ENCODE results near the gene SLC27A3. TPM values are rescaled to one million over a fixed set of nuclear protein-coding genes. Genes with fewer than 3 reads are reported as not detected.
A peak's percentile ranks its signal among the peaks of the same experiment; 100 is the strongest.

SLC27A3 gene
- total RNA-seq, 2 experiments from 2014 or later = 2.7 to 4.3 TPM

DNA sequence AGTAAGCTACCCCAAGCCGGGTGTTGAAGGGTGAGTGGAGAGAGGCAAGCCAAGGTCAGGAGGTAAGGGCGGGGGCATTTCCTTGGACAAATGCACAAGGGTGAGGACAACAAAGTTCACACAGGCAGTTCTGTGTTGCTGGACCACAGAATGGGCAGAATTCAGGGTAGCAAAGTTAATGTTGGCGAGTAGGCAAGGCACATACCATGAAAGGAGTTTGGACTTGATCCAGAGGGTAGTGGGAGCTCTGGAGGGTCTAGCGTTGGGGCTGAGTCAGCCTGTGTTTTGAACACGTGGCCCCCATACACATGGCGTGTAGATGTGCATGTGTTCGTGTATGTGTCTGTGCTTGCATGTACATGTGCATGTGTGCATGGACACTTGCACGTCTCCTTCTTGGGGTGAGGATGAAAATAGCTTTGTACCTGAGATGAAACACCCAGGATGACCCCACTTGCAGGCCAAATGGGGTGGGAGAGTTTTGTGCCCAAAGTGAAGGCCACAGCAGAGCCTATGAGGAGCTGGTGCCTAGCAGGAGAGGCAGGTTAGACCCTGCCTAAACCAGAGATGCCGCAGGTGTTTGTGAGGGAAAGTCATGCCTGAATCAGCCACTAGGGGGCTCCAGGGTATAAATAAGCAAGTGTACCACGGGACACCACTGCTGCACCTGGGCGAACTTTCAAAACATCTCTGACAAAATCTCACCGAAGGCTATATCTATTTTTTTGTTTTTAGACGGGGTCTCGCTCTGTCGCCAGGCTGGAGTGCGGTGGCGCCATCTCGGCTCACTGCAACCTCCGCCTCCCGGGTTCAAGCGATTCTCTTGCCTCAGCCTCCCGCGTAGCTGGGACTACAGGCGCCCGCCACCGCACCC, 21.8 kb downstream of the SLC27A3 start:
- Mint-ChIP-seq H3K9me3 (no peaks in the 10 kb centered on the region), H3K4me3 (no peak overlapping the region), H3K27ac (no peak overlapping the region), H3K4me1 (ENCODE audit: low read depth) (peaks cover 2% of the 10 kb centered on the region), H3K36me3 (ENCODE audit: low read depth) (no peaks in the 10 kb centered on the region), H3K27me3 (ENCODE audit: low read depth) (no peaks in the 10 kb centered on the region)
- peak; percentile 95 for DNase-seq
- CTCF ChIA-PET = interaction anchor here (0.5 to 3.6 kb wide), 19 partner anchors 13 to 538 kb away, joined by 3 to 58 read pairs (median 4); partner anchors contain the start of genes DENND4B, RAB13, RPS27 and SLC27A3
- intact Hi-C loops (cut with micrococcal nuclease) = loop anchor here (1.0 to 5.0 kb wide), 6 partner anchors 120 to 476 kb away; partner anchors contain the start of genes CREB3L4, HAX1, NPR1 and RAB13

- peak; percentile 4 for DNase-seq
- Mint-ChIP-seq H3K4me1 (ENCODE audit: low read depth) (peaks cover 2% of the 10 kb centered on the region), H3K27ac (no peak overlapping the region), H3K4me3 (no peak overlapping the region), H3K36me3 (ENCODE audit: low read depth) (no peaks in the 10 kb centered on the region), H3K27me3 (ENCODE audit: low read depth) (no peaks in the 10 kb centered on the region), H3K9me3 (no peaks in the 10 kb centered on the region)
- CTCF ChIA-PET = interaction anchor here (0.6 to 3.6 kb wide), 7 partner anchors 8 to 288 kb away, joined by 3 to 58 read pairs (median 3); partner anchors contain the start of gene RAB13
- intact Hi-C loops (cut with micrococcal nuclease) = loop anchor here (5.0 kb wide), 1 partner anchor 121 kb away; the partner anchor contains the start of gene NPR1
These were observed 23.2 kb downstream of the SLC27A3 start for GRCh38 chr1:153798468-153798780.

- no peak overlapping the region for H3K27ac Mint-ChIP-seq
- H3K9me3 Mint-ChIP-seq = no peaks in the 10 kb centered on the region
- intact Hi-C loops (cut with micrococcal nuclease) = loop anchor here (5.0 kb wide), 1 partner anchor 122 kb away; the partner anchor contains the start of gene NPR1
- H3K36me3 Mint-ChIP-seq (ENCODE audit: low read depth) = no peaks in the 10 kb centered on the region
- peaks cover 5% of the 10 kb centered on the region for H3K4me1 Mint-ChIP-seq (ENCODE audit: low read depth)
- CTCF ChIA-PET = interaction anchor here (1.5 to 3.6 kb wide), 2 partner anchors 8 to 187 kb away, joined by 3 to 58 read pairs; partner anchors contain the start of gene RAB13
- H3K27me3 Mint-ChIP-seq (ENCODE audit: low read depth) = no peaks in the 10 kb centered on the region
- no peak overlapping the region for H3K4me3 Mint-ChIP-seq
- no peak for DNase-seq
These were observed 23.8 kb downstream of the SLC27A3 start for GRCh38 chr1:153799016-153799415.

DNA sequence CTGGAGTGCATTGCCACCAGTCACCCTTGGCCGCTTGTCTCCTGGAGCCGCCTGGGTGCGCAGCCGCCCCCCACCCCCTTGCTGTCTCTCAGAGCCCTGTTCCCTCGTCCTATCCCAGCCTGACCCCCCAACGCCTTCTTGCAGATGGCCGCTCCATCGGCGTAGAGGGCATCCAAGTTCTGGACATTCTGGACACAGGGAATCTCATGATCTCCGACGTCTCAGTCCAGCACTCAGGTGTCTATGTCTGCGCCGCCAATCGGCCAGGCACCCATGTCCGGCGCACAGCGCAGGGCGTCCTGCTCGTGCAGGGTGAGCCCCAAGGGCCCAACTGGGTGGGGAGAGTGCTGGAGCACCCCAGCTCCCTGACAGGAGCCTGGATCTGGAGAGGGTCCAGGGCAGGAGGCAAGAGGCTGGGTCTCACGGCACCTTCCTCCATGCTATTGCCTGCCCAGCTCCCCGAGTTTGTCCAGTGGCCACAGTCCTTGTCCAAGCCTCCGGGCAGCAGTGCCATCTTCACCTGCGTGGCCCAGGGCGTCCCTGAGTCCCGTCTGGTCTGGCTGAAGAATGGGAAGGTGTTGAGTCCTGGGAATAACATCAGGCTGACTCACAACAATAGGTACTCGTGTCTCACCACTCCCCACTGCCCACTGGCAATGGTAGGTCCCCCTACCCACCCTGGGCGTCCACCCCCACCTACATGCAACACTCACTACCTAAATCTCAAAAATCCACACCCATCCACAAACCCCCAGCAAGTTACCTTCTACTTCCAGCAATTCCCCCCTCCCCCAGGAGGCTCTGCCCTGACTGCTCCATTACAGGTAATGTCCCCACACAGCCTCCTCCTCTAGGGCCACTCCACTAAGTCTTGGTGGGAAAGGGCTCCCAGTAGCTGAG, 24.6 kb downstream of the SLC27A3 start:
- Mint-ChIP-seq H3K9me3 (no peaks in the 10 kb centered on the region), H3K4me1 (ENCODE audit: low read depth) (peaks cover 10% of the 10 kb centered on the region), H3K27ac (no peak overlapping the region), H3K36me3 (ENCODE audit: low read depth) (no peaks in the 10 kb centered on the region), H3K4me3 (no peak overlapping the region), H3K27me3 (ENCODE audit: low read depth) (no peaks in the 10 kb centered on the region)
- intact Hi-C loops (cut with micrococcal nuclease) = loop anchor here (5.0 kb wide), 1 partner anchor 123 kb away; the partner anchor contains the start of gene NPR1
- no peak for DNase-seq
- CTCF ChIA-PET = interaction anchor here (3.6 kb wide), 1 partner anchor 187 kb away, joined by 58 read pairs; the partner anchor contains the start of gene RAB13

DNA sequence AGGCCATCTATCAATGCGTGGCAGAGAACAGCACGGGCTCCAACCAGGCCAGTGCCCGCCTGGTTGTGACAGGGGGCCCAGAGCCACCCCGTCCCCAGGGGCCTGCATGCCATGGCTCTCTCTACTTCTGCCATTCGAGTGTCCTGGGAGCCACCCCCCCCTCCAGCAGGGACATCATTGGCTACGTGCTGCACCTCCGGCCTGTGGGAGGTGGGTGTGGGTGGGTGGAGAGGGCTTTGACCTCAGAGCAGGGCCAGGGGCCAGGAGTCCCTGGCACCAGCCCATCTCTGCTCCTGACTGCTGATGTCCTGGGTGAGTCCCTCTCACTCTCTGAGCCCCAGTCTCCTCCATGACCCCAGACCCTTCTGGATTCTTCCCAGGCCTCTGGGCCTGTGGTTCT, 25.3 kb downstream of the SLC27A3 start:
- Mint-ChIP-seq H3K4me1 (ENCODE audit: low read depth) (peaks cover 16% of the 10 kb centered on the region), H3K9me3 (no peaks in the 10 kb centered on the region), H3K27me3 (ENCODE audit: low read depth) (no peaks in the 10 kb centered on the region), H3K36me3 (ENCODE audit: low read depth) (no peaks in the 10 kb centered on the region), H3K4me3 (no peak overlapping the region), H3K27ac (no peak overlapping the region)
- CTCF ChIA-PET = no interaction called here
- intact Hi-C loops (cut with micrococcal nuclease) = no loop called here
- no peak for DNase-seq

- Mint-ChIP-seq H3K27ac (peak overlapping the region; percentile 64), H3K9me3 (no peaks in the 10 kb centered on the region), H3K4me1 (ENCODE audit: low read depth) (peaks cover 23% of the 10 kb centered on the region), H3K36me3 (ENCODE audit: low read depth) (no peaks in the 10 kb centered on the region), H3K4me3 (no peak overlapping the region), H3K27me3 (ENCODE audit: low read depth) (no peaks in the 10 kb centered on the region)
- intact Hi-C loops (cut with micrococcal nuclease) = no loop called here
- CTCF ChIA-PET = interaction anchor here (1.1 kb wide), 1 partner anchor 185 kb away, joined by 4 read pairs; the partner anchor contains the start of gene RAB13
- no peak for DNase-seq
These were observed 25.9 kb downstream of the SLC27A3 start for GRCh38 chr1:153801028-153801625.

DNA sequence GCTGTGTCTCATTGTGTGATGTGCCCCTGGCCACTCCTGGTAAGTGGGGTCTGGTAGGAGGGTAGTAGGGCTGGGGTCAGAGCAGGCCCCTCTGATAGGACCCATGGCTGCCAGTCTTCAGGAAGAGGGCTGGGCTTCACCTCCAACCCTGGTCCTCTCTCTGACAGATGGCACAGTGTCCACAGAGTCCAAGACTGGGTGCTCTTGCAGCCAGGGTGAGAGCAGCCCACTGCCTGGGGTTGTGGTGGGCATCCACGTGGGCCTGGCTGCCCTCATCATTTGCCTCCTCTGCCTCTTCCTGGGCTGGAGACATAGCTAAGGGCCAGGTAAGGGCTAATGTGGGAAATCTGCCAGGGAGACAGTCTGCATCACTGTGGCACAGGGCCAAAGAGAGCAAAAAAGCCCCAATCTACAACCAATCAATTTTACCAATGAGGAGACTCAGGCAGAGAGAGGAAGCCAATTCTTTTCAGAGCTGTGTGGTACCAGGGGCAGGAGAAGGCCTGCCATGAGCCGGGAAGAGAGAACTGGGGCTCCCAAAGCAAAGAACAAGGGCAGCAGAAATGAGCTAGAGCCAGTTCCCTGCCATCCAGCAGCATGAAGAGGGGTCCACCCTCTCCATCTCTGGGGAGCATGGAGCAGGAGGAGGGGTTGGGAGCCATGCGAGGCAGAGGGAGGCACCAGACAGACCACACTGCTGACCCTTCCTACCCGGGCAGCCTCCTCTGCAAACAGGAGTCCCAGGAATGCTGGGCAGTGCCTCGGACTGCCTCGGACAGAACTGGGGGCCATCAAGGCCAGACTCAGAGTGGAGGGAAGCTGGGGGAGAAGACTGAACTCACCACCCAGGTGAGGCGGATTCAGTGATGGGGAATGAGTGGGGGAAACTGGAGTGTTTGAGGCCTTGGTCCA, 26.8 kb downstream of the SLC27A3 start:
- no peak overlapping the region for H3K4me3 Mint-ChIP-seq
- intact Hi-C loops (cut with micrococcal nuclease) = no loop called here
- H3K36me3 Mint-ChIP-seq (ENCODE audit: low read depth) = no peaks in the 10 kb centered on the region
- no peak overlapping the region for H3K27ac Mint-ChIP-seq
- no peaks in the 10 kb centered on the region for H3K27me3 Mint-ChIP-seq (ENCODE audit: low read depth)
- no peaks in the 10 kb centered on the region for H3K9me3 Mint-ChIP-seq
- H3K4me1 Mint-ChIP-seq (ENCODE audit: low read depth) = peaks cover 28% of the 10 kb centered on the region
- no peak for DNase-seq
- CTCF ChIA-PET = interaction anchor here (1.1 kb wide), 1 partner anchor 184 kb away, joined by 4 read pairs; the partner anchor contains the start of gene RAB13

DNA sequence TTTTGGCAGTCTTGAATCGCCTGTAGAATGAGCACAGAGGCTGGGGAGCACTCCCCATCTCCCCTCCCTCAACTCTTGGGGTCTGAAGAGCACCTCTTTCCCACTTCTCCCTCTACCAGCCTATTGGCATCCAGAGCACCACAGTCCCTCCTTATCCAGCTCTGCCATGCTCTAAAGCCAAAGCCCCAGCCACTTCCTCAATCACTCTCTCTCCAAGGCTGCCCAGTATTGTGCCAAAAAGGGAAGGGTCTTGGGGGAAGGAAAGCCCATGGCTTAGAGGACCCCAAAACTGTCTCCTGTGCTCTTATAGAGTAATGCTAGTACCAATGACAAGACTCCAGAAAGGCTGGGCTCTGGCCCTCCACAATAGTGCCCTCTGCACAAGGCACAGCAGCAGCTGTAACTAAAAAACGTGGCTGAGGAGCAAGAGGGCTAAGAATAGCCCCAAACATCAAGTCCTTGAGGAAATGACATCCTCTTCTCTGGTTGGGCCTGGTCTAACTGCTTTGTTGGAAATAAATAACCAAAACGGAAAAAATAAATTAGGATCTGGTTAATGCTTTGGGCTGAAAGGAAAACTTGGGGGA, 28.4 kb downstream of the SLC27A3 start:
- H3K27ac Mint-ChIP-seq = no peak overlapping the region
- peaks cover 27% of the 10 kb centered on the region for H3K4me1 Mint-ChIP-seq (ENCODE audit: low read depth)
- CTCF ChIA-PET = interaction anchor here (1.0 to 1.2 kb wide), 2 partner anchors 23 to 143 kb away, joined by 3 to 4 read pairs; partner anchors contain the start of gene DENND4B
- no peaks in the 10 kb centered on the region for H3K36me3 Mint-ChIP-seq (ENCODE audit: low read depth)
- no peaks in the 10 kb centered on the region for H3K9me3 Mint-ChIP-seq
- no peaks in the 10 kb centered on the region for H3K27me3 Mint-ChIP-seq (ENCODE audit: low read depth)
- intact Hi-C loops (cut with micrococcal nuclease) = loop anchor here (2.0 kb wide), 3 partner anchors 21 to 163 kb away; partner anchors contain the start of genes CREB3L4 and DENND4B
- DNase-seq = no peak
- no peak overlapping the region for H3K4me3 Mint-ChIP-seq

DNA sequence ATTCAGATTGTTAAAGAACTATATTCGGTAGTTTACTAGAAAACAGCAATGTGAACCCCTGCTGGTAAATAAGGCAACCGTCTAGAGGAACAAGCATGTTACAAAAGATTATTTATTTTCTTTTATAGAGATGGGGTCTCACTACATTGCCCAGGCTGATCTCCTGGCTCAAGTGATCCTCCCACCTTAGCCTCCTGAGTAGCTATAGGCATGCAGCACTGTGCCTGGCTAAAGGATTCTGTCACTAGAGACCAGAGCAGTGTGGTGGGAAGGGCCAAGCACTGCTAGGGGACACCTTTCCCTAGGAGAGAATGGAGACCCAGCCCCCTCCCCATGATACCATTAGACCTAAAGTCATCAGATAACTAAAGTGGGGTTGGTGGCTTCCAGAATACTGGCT, 28.9 kb downstream of the SLC27A3 start:
- Mint-ChIP-seq H3K27ac (peak overlapping the region; percentile 66), H3K4me1 (ENCODE audit: low read depth) (peaks cover 27% of the 10 kb centered on the region), H3K4me3 (no peak overlapping the region), H3K27me3 (ENCODE audit: low read depth) (no peaks in the 10 kb centered on the region), H3K36me3 (ENCODE audit: low read depth) (no peaks in the 10 kb centered on the region), H3K9me3 (no peaks in the 10 kb centered on the region)
- DNase-seq = no peak
- CTCF ChIA-PET = interaction anchor here (0.8 to 1.4 kb wide), 4 partner anchors 22 to 182 kb away, joined by 3 to 4 read pairs (median 4); partner anchors contain the start of genes GATAD2B and RAB13
- intact Hi-C loops (cut with micrococcal nuclease) = loop anchor here (2.0 kb wide), 3 partner anchors 21 to 163 kb away; partner anchors contain the start of genes CREB3L4 and DENND4B

DNA sequence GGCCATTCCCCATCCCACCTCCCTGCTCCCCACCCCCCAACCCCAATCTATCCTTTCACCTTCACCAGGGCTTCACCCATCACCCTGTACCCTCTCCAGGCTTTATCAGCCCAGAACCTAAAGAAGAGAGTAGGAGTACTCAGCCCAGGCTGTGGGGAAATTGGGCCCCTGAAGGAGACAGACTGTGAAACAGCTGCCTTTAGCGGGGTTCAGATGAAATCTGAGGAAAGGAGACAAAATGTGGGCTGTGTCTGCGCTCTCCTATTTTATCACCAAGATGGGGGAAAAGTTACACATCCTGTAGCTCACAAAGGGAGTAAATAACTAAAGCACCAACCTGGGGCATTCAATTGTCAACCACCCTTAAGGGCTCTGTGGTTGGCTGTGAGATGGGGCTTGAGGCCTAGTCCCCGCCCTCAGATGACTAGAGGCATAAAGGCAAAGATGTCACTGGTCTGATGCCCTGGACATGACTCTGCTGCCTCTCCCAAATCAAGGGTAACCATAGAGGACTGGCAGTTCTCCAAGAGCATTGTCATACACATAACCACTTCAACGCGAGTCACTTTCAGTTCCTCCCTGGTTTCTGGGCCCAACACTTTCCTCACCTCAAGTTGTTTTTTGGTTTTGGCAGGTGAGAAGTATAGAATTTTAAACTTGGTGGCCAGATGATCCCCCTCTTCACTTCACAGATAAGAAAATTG, 30.0 kb downstream of the SLC27A3 start:
- Mint-ChIP-seq H3K27me3 (ENCODE audit: low read depth) (no peaks in the 10 kb centered on the region), H3K4me3 (peak overlapping the region; percentile 17), H3K9me3 (no peaks in the 10 kb centered on the region), H3K27ac (peak overlapping the region; percentile 90), H3K4me1 (ENCODE audit: low read depth) (peaks cover 27% of the 10 kb centered on the region), H3K36me3 (ENCODE audit: low read depth) (peaks cover 7% of the 10 kb centered on the region)
- DNase-seq = peak; percentile 88
- CTCF ChIA-PET = interaction anchor here (1.0 to 2.5 kb wide), 4 partner anchors 84 to 467 kb away, joined by 3 to 10 read pairs (median 4); partner anchors contain the start of genes DENND4B and GATAD2B
- intact Hi-C loops (cut with micrococcal nuclease) = loop anchor here (1.0 to 5.0 kb wide), 7 partner anchors 22 to 185 kb away; partner anchors contain the start of genes CREB3L4, CRTC2, DENND4B and RPS27
